ENCODE measurements around the gene SEMA3D.

Gene SEMA3D

DNA sequence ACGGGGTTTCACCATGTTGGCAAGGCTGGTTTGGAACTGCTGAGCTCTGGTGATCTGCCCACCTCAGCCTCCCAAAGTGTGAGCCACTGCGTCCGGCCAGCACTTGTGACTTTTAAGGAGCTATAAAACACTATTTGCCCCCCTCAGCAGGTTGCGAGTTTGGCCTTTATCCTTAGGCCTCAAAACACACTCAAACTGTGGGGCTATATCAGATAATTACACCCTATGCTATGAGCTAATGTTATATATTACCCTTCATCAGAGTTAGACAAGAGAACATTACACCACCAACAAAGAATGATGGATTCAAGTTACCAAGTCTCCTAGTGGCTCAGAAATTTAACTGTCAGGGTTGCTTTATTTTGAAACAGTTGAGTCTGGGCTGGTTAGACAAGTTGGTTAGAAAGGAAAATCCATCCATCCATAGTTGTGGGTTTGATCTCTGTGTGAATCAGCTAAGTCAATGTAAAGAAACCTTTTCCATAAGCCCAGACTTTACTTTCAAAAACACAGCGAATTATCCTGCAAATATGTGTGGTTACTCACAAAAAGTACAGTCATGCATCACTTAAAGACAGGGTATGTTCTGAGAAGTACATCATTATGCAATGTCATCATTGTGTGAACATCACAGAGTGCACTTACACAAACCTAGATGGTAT, 115.8 kb downstream of the SEMA3D start:
- H3K27ac ChIP-seq = no peak overlapping the region
- TF ChIP-seq, protein P1, sequence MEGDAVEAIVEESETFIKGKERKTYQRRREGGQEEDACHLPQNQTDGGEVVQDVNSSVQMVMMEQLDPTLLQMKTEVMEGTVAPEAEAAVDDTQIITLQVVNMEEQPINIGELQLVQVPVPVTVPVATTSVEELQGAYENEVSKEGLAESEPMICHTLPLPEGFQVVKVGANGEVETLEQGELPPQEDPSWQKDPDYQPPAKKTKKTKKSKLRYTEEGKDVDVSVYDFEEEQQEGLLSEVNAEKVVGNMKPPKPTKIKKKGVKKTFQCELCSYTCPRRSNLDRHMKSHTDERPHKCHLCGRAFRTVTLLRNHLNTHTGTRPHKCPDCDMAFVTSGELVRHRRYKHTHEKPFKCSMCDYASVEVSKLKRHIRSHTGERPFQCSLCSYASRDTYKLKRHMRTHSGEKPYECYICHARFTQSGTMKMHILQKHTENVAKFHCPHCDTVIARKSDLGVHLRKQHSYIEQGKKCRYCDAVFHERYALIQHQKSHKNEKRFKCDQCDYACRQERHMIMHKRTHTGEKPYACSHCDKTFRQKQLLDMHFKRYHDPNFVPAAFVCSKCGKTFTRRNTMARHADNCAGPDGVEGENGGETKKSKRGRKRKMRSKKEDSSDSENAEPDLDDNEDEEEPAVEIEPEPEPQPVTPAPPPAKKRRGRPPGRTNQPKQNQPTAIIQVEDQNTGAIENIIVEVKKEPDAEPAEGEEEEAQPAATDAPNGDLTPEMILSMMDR (conservative IDR thresholded peaks at IDR 0.05) = no peak

DNA sequence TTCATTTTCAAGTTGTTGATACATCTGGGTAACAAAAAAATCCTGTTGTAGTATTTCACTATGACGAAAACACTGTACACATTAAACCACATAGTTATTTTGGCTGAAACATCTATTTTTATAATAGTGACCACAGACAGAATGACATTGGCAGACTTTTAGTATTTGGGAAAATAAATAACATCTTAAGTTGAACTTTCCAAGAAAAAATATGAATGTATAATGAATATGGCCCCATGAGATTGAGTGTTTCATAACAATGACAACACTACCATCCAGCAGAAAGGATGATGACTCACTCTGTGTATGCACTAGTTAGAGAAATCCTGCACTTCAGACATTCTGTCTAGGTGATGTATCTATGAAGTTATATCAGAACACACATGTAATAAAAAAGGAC, 118.1 kb downstream of the SEMA3D start:
- no peak overlapping the region for H3K27ac ChIP-seq
- TF ChIP-seq, protein P1 (conservative IDR thresholded peaks at IDR 0.05) = no peak

DNA sequence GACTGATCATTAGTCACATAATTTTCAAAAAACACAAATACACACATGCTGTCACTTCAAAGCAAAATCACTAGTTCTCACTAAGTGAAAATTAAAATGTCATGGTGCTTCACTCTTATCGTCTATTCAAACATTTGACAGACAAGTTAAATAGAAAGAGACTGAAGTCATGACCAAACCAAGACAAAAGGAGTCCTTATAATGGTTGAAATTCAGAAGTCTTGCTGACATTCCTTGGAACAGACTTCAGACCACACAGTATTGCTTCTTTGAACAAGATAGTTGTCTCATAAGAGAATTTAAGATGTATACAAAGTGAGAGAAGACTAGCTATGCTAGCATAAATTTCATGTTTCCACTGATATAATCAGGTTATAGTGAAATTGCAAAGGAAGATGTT, 119.5 kb downstream of the SEMA3D start:
- TF ChIP-seq, protein P1 (conservative IDR thresholded peaks at IDR 0.05) = no peak

DNA sequence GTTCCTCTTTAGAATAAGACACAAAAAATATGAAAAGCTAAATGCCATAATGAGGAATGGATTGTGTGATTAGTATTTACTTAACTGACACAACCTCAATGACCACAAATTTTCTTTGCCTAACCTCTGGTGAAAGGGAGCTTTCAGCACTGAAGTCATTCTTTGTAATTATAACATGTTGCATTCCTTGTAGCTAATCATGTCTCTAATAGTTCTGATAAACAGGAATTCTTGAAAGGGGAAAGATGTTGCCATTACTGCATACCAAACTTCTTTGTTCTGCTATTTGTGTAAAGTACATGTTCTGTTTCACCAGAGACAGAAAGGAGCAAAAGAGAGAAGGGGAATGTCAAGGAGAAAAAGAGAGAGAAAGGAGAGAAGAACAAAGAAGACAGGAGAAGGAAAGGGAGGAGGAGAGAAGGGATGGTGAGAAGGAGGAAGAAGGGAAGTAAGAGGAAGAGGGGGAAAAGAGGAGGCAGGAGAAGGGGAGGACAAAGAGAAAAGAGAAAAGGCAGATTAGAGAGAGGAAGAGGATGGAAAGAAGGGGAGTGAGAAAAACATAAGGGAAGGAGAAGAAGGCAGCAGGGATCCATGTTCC, 120.9 kb downstream of the SEMA3D start:
- TF ChIP-seq, protein P1 (conservative IDR thresholded peaks at IDR 0.05) = no peak
- no peak overlapping the region for H3K27ac ChIP-seq

More for the DNA sequence above, 119.5 kb downstream of the SEMA3D start:
- H3K27ac ChIP-seq = no peak overlapping the region

DNA sequence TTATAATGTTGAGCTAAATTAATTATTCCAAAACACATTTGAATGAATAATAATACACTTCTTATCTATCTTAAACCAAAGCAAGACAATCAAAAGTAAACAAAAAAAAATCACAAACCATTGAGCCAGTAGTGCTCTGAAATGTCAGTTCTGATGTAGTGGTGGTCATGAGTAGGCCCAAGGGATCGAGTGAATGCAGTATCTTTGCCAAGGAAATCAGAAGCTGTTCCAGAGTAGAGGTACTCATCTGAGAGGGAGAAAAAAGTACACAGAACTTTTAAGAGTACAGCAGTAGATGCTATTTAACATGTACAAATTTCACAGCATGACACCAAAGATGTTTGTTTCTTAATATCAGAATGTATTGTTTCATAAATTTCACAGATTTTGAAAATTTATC, 121.5 kb downstream of the SEMA3D start:
- TF ChIP-seq, protein P1 (conservative IDR thresholded peaks at IDR 0.05) = no peak

DNA sequence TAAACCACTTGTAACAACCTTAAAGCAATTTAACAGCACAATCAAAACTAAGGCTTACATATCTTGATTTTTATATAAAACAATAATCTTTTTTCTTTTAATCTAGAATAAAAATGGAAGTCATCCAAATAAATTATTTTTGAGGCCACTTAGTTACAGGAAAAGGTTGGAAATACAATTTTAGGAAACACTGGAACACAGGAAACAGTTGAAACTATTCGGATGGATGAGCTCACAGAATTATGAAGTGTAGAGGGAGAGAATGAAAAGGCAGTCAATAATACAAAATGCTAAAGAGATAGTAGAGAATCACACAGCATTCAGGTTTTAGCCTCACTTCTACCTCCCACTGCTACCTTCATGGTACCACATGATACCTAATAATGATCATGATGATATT, 124.2 kb downstream of the SEMA3D start:
- TF ChIP-seq, protein P1 (conservative IDR thresholded peaks at IDR 0.05) = no peak
- H3K27ac ChIP-seq = no peak overlapping the region

More for the DNA sequence above, 121.5 kb downstream of the SEMA3D start:
- H3K27ac ChIP-seq = no peak overlapping the region

DNA sequence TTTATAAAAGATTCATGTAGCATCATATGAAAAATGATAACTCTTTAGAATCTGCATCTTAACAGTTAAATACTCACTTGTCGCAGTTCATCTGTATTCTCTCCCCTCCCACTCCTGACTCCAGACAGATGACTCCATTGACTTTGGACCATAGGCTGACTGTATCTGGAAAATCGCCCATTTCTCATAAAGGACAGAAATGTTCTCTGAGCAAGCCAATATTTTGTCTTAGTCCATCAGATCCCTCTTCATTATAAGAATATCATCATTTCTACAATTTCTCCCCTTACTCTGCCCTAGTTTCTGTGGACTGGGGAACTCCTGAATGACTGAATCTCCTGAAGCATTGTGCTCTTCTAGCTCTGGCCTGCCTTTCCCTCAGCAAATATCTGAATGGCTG, 125.4 kb downstream of the SEMA3D start:
- no peak overlapping the region for H3K27ac ChIP-seq
- TF ChIP-seq, protein P1 (conservative IDR thresholded peaks at IDR 0.05) = no peak

All from VCaP (cell line).